ENCODE measurements around the gene NLE1.

DNA sequence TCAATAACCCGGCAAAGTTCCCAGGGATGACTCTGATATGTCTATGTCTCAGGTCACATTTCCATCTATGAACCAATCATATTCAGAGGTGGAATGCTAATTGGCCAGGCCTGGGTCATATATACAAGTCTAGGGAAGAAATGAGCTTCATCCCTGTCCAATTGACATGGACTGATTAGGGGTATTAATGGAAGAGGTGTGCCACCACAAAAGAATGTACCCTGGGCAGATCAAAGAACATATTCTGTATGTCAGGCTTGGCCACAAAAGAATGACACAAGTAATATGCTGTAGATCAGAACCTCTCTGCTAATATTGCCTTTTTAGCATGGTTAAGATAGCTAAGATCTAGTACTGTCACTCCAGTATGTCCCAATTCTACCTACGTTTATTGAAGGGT, 45.4 kb upstream of the NLE1 start:
- TF ChIP-seq, protein P1, sequence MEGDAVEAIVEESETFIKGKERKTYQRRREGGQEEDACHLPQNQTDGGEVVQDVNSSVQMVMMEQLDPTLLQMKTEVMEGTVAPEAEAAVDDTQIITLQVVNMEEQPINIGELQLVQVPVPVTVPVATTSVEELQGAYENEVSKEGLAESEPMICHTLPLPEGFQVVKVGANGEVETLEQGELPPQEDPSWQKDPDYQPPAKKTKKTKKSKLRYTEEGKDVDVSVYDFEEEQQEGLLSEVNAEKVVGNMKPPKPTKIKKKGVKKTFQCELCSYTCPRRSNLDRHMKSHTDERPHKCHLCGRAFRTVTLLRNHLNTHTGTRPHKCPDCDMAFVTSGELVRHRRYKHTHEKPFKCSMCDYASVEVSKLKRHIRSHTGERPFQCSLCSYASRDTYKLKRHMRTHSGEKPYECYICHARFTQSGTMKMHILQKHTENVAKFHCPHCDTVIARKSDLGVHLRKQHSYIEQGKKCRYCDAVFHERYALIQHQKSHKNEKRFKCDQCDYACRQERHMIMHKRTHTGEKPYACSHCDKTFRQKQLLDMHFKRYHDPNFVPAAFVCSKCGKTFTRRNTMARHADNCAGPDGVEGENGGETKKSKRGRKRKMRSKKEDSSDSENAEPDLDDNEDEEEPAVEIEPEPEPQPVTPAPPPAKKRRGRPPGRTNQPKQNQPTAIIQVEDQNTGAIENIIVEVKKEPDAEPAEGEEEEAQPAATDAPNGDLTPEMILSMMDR (IDR thresholded peaks at IDR 0.05), result no peak
- no peak for TF ChIP-seq EZH2 (IDR thresholded peaks at IDR 0.05; ENCODE audit: borderline replicate concordance, insufficient read depth, low read depth, low read length, poor library complexity, severe bottlenecking)

Measured in B cell (primary cell).